K562 (cell line): ENCODE data around the gene CFAP221. TPM values are rescaled to one million over a fixed set of nuclear protein-coding genes. Genes with fewer than 3 reads are reported as not detected.

ENCODE experiments used
- BRD4 ChIP-seq: fragments of 200-600 bp; sonication (generic); IDR thresholded peaks from 2 replicates; pipeline ENCODE4 v1.6.1; 2017; ENCODE audit warnings: inconsistent platforms
- FOSL1 ChIP-seq: fragments of 200-800 bp; sonication (Bioruptor generic); conservative IDR thresholded peaks from 2 replicates; pipeline ENCODE4 v1.6.1; 2016; ENCODE audit warnings: missing genetic modification characterization, missing compliant biosample characterization
- GABPB2 ChIP-seq: fragments of 250-450 bp; sonication (Bioruptor Pico); conservative IDR thresholded peaks from 2 replicates; pipeline ENCODE4 v1.5.1; 2021; ENCODE audit warnings: mild to moderate bottlenecking
- HDAC1 ChIP-seq, 2 experiments: fragments of 450-650 bp; IDR thresholded peaks; 2 replicates each; pipeline ENCODE4 v1.6.1; 2016 to 2017; ENCODE audit warnings: inconsistent platforms in 1 of 2, mild to moderate bottlenecking in 1 of 2, moderate library complexity in 1 of 2
- ZC3H8 ChIP-seq: fragments of 450-650 bp; IDR thresholded peaks from 2 replicates; pipeline ENCODE4 v1.6.1; 2017
- ZNF408 ChIP-seq: fragments of 250-450 bp; sonication (Bioruptor Pico); IDR thresholded peaks from 2 replicates; pipeline ENCODE4 v1.4.0; 2020; ENCODE audit warnings: low read depth, mild to moderate bottlenecking, moderate library complexity
- polyA plus RNA-seq, 8 experiments: library from polyadenylated mRNA; depleted of rRNA in 4 of 8; stranded (reverse) in 5 of 8; unstranded in 3 of 8; fragments of >200 nt; fragmentation: Nextera tagmentation in 2 of 8; fragmentation: Illumina TruSeq in 1 of 8; extraction: Ambion mirVana in 2 of 8; extraction: Trizol in 1 of 8; gene quantifications; 2 replicates each; pipeline versions ENCODE4 v1.2.1 to v1.2.3, GENCODE V29; 2011 to 2014; ENCODE audit warnings: inconsistent platforms in 1 of 8, missing spikeins in 1 of 8
- total RNA-seq, 7 experiments: library from RNA; depleted of rRNA in 6 of 7; stranded (reverse); fragments of >200 nt in 6 of 7; fragmentation: Illumina TruSeq in 2 of 7; extraction: Trizol in 2 of 7; gene quantifications; 2 replicates each; pipeline versions ENCODE4 v1.2.1 to v1.2.3, GENCODE V29; 2011 to 2021; ENCODE audit warnings: low replicate concordance in 1 of 7
- TF ChIP-seq, protein P1 (sequence below): IDR thresholded peaks from 3 replicates; pipeline ENCODE4 v1.6.1; 2011; ENCODE audit warnings: borderline replicate concordance, mild to moderate bottlenecking; ENCODE audit not compliant: insufficient read length, insufficient read depth
- TF ChIP-seq, protein P2 (sequence below): fragments of 450-650 bp; IDR thresholded peaks from 2 replicates; pipeline ENCODE4 v1.6.1; 2016; ENCODE audit warnings: mild to moderate bottlenecking, moderate library complexity
- TF ChIP-seq, protein P3 (sequence below): sonication (generic); formaldehyde crosslinking; IDR thresholded peaks from 2 replicates; pipeline ENCODE4 v1.8.0; 2022; ENCODE audit warnings: missing genetic modification reagents, mild to moderate bottlenecking, borderline replicate concordance
- TF ChIP-seq, protein P4 (sequence below): fragments of 250-450 bp; sonication (Bioruptor Pico); IDR thresholded peaks from 2 replicates; pipeline ENCODE4 v1.8.0; 2022; ENCODE audit warnings: moderate library complexity, mild to moderate bottlenecking, inconsistent platforms

CFAP221 gene
- total and polyA plus RNA-seq, 9 of the 15 experiments (the other 6 are each of a cell fraction or from before 2014, with no cell fraction given), result 0.09 to 1.4 (median 0.65) TPM

DNA sequence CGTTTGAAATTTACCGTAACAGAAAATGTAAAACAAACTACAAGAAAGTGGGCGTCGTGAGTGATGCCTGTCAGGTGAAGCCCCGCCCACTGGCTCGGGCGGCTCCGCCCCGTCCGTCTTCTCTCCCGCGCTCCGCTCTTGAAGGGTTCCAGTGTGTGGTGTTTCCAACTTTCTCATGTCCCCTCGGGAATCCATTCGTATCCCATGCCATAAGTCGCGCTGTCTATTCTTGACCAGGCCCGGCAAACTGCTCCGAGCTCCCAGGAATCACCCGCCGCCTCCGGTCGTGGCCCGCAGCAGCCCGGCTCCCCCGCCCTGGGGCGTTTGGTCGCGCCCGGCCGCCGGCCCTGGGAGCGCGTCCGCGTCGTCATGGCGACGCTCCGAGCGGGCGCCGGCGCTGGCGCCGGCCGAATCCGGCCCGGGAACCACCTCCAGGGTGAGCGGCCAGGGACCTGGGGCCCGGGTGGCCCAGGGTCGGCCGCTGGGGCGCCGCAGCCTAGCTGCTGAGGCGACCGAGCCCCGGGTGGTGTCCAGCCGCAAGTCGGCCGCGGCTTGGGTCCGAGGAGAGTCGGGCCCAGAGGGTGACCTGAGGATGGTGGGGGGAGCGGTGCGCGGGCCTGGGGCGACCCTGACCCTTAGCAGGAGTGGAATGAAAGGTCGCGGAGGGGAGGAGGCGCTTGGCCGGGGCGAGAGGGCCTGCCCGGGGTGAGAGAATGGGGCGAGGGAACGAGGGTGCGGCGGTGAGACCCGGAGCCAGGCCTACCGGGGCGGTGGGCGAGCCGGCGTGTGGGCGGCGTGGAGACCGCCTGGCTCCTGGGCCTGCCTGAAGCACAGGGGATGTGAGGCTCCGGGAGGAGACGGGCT is at the start of gene CFAP221 (continued):
- TF ChIP-seq, protein P1, sequence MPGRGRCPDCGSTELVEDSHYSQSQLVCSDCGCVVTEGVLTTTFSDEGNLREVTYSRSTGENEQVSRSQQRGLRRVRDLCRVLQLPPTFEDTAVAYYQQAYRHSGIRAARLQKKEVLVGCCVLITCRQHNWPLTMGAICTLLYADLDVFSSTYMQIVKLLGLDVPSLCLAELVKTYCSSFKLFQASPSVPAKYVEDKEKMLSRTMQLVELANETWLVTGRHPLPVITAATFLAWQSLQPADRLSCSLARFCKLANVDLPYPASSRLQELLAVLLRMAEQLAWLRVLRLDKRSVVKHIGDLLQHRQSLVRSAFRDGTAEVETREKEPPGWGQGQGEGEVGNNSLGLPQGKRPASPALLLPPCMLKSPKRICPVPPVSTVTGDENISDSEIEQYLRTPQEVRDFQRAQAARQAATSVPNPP, result no peak
- TF ChIP-seq, protein P2, sequence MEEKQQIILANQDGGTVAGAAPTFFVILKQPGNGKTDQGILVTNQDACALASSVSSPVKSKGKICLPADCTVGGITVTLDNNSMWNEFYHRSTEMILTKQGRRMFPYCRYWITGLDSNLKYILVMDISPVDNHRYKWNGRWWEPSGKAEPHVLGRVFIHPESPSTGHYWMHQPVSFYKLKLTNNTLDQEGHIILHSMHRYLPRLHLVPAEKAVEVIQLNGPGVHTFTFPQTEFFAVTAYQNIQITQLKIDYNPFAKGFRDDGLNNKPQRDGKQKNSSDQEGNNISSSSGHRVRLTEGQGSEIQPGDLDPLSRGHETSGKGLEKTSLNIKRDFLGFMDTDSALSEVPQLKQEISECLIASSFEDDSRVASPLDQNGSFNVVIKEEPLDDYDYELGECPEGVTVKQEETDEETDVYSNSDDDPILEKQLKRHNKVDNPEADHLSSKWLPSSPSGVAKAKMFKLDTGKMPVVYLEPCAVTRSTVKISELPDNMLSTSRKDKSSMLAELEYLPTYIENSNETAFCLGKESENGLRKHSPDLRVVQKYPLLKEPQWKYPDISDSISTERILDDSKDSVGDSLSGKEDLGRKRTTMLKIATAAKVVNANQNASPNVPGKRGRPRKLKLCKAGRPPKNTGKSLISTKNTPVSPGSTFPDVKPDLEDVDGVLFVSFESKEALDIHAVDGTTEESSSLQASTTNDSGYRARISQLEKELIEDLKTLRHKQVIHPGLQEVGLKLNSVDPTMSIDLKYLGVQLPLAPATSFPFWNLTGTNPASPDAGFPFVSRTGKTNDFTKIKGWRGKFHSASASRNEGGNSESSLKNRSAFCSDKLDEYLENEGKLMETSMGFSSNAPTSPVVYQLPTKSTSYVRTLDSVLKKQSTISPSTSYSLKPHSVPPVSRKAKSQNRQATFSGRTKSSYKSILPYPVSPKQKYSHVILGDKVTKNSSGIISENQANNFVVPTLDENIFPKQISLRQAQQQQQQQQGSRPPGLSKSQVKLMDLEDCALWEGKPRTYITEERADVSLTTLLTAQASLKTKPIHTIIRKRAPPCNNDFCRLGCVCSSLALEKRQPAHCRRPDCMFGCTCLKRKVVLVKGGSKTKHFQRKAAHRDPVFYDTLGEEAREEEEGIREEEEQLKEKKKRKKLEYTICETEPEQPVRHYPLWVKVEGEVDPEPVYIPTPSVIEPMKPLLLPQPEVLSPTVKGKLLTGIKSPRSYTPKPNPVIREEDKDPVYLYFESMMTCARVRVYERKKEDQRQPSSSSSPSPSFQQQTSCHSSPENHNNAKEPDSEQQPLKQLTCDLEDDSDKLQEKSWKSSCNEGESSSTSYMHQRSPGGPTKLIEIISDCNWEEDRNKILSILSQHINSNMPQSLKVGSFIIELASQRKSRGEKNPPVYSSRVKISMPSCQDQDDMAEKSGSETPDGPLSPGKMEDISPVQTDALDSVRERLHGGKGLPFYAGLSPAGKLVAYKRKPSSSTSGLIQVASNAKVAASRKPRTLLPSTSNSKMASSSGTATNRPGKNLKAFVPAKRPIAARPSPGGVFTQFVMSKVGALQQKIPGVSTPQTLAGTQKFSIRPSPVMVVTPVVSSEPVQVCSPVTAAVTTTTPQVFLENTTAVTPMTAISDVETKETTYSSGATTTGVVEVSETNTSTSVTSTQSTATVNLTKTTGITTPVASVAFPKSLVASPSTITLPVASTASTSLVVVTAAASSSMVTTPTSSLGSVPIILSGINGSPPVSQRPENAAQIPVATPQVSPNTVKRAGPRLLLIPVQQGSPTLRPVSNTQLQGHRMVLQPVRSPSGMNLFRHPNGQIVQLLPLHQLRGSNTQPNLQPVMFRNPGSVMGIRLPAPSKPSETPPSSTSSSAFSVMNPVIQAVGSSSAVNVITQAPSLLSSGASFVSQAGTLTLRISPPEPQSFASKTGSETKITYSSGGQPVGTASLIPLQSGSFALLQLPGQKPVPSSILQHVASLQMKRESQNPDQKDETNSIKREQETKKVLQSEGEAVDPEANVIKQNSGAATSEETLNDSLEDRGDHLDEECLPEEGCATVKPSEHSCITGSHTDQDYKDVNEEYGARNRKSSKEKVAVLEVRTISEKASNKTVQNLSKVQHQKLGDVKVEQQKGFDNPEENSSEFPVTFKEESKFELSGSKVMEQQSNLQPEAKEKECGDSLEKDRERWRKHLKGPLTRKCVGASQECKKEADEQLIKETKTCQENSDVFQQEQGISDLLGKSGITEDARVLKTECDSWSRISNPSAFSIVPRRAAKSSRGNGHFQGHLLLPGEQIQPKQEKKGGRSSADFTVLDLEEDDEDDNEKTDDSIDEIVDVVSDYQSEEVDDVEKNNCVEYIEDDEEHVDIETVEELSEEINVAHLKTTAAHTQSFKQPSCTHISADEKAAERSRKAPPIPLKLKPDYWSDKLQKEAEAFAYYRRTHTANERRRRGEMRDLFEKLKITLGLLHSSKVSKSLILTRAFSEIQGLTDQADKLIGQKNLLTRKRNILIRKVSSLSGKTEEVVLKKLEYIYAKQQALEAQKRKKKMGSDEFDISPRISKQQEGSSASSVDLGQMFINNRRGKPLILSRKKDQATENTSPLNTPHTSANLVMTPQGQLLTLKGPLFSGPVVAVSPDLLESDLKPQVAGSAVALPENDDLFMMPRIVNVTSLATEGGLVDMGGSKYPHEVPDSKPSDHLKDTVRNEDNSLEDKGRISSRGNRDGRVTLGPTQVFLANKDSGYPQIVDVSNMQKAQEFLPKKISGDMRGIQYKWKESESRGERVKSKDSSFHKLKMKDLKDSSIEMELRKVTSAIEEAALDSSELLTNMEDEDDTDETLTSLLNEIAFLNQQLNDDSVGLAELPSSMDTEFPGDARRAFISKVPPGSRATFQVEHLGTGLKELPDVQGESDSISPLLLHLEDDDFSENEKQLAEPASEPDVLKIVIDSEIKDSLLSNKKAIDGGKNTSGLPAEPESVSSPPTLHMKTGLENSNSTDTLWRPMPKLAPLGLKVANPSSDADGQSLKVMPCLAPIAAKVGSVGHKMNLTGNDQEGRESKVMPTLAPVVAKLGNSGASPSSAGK, result no peak
- no peak for TF ChIP-seq GABPB2 (CRISPR knock-in tag)
- TF ChIP-seq, protein P3, sequence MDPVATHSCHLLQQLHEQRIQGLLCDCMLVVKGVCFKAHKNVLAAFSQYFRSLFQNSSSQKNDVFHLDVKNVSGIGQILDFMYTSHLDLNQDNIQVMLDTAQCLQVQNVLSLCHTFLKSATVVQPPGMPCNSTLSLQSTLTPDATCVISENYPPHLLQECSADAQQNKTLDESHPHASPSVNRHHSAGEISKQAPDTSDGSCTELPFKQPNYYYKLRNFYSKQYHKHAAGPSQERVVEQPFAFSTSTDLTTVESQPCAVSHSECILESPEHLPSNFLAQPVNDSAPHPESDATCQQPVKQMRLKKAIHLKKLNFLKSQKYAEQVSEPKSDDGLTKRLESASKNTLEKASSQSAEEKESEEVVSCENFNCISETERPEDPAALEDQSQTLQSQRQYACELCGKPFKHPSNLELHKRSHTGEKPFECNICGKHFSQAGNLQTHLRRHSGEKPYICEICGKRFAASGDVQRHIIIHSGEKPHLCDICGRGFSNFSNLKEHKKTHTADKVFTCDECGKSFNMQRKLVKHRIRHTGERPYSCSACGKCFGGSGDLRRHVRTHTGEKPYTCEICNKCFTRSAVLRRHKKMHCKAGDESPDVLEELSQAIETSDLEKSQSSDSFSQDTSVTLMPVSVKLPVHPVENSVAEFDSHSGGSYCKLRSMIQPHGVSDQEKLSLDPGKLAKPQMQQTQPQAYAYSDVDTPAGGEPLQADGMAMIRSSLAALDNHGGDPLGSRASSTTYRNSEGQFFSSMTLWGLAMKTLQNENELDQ, result no peak
- TF ChIP-seq ZNF408, result no peak
- no peak for TF ChIP-seq HDAC1 (IDR thresholded peaks at IDR 0.05)
- no peak for TF ChIP-seq BRD4
- no peak for TF ChIP-seq FOSL1 (tag)
- TF ChIP-seq, protein P4, sequence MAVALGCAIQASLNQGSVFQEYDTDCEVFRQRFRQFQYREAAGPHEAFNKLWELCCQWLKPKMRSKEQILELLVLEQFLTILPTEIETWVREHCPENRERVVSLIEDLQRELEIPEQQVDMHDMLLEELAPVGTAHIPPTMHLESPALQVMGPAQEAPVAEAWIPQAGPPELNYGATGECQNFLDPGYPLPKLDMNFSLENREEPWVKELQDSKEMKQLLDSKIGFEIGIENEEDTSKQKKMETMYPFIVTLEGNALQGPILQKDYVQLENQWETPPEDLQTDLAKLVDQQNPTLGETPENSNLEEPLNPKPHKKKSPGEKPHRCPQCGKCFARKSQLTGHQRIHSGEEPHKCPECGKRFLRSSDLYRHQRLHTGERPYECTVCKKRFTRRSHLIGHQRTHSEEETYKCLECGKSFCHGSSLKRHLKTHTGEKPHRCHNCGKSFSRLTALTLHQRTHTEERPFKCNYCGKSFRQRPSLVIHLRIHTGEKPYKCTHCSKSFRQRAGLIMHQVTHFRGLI (CRISPR knock-in tag), result no peak
- TF ChIP-seq ZC3H8, result no peak
